Fibroblast of upper back skin (primary cell): Measurements from ENCODE around the gene PCBP3.

Experiments
- DNase-seq: peaks from one replicate; pipeline ENCODE4 v3.0.0-alpha.2; 2013

The PCBP3 gene

DNA sequence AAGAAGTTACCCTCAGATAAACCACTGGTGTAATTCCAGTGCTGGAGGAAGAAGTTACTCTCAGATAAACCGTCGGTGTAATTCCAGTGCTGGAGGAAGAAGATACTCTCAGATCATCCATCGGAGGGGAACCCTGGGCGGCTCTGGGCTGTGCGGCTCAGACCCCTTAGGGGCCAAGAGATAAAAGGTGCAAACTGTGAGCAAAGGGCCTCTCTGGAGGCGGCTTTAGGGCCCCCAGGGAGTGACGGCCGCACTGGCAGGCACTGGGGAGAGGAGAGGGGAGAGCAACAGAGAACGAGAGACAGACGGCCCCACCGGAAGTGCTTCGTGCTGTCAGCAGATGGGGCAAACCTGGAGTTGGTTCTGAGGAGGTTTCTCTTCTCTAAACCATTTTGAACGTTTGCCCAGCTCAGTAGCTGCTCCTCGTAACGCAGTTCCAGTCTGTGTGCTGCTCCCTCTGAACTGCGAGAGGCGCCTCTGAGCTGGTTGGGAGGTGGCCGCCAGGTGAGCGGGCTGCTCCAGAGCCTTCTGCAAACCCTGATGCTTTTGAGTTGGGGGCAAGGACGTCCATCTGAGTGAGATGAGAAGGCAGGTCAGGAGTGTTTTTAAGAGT lies 275.4 kb downstream of the PCBP3 start:
- DNase-seq, result no peak

DNA sequence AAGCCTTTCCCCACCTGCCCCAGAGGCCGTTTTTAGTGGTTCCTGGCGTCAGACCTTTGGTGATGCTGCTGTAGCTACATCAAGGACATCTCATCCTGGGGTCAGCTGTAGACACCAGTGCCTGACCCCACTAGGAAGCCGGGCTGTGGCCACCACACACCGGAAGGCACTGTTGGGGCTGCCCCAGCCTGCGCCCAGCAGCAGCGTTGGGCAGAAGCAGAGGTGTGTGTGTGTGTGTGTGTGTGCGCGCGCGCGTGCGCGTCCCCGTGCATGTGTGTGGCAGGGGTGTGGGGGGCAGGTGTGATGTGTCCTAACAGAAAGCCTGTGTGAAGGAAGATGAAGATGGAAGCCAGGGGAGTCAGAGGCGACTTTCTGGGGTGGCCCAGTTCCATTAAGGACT lies 276.1 kb downstream of the PCBP3 start:
- DNase-seq, result no peak

DNA sequence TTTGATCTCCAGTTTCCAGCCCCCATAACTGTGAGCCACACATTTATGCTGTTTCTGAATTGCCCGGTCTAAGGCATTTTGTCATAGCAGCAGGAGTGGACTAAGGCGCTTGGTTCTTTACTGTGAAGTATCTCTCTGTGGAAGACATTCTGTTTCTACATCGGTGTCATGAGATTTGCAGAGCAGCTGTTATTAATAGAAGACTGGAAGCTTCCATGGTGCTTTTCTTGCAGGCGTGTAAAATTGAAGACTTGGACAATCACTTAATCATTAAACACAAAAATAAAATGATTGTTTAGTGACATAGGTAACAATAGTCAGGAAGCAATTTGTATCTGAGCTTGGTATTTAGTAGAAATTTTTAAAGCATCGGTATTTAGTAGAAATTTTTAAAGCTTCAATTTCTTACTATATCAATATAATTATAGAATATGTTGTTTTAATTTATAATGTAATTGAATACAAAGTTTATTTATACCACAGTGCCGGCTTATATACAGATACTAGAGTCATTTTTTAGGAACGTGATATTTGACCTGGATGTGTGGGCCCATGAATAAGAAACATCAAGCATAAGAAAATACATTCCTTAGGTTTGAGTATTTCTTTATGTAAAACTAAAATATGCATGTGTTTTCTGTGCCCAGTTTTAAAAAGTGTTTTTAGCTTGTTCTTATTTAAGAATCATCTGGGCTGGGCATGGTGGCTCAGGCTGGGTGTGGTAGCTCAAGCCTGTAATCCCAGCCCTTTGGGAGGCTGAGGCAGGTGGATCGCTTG lies 277.5 kb downstream of the PCBP3 start:
- DNase-seq, result no peak

DNA sequence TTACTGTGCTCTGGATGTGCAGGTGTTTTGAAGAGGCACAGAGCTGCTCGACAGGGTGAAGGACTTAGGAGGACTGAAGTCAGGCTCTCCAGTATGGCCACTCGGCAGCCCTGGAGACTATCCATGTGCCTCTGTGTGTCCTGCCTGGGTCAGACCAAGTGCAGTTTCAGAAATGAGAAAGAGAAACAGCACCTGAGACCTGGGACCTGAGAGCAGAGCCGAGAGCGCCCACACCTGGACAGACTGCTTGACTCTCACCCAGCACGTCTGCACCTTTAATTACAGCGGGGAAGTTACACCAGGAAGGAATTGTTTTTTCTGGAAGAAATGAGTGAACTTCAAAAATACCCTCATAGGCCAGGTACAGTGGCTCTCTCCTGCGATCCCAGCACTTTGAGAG lies 278.4 kb downstream of the PCBP3 start:
- DNase-seq, result no peak

DNA sequence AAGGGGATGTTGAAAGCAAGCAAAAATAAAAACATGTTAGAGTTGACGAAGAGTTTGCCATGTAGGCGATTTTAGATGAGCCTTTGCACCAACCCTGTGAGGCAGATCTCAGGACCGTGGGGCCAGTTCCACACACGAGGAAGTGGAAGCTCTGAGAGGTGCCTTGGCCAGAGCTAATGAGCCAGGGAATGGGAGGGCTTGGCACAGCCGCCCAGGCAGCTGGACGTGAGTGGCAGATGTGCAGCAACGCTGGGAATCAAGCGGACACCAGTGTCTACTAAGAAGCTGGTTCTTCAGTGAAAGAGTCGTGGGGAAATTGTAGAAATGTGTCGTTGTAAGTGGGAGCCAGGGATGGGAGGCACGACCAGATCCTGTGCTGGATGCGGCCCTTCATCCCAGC lies 279.1 kb downstream of the PCBP3 start:
- no peak for DNase-seq

DNA sequence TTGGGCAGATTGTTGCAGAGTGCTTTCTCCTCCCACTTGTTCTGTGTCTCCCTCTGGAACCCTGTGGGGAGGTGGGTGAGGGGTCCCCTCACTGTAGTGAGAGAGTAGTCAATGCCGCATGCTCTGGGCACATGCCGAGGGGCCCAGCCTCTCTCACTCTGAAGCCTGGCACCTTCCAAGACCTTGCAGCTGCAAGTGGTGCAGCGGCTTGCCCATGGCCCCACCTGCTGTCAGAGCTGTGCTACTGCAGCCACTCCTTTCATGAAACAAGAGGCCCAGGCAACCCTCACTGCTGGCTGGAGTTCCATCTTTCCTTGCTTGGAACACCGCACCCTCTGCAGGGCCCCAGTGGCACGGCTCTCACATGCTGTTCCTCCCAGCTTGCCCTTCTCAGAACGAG lies 279.6 kb downstream of the PCBP3 start:
- DNase-seq, result peak; percentile 60

DNA sequence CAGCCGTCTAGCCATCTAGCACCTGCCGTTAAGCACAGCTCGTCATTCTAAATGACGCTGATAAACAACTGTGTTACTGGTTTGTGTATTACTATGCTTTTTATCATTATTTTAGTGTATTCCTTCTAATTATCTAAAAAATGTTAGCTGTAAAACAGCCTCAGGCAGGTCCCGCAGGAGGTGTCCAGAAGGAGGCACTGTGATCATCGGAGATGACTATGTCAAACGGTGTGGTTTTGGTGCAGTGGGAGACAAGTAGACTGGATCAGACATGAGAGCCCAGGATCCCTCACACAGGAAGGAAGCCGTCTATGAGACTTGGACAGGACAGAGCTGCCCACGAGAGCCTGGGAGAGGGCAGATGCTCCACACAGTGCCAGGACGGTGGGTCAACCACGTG lies 282.8 kb downstream of the PCBP3 start:
- no peak for DNase-seq

DNA sequence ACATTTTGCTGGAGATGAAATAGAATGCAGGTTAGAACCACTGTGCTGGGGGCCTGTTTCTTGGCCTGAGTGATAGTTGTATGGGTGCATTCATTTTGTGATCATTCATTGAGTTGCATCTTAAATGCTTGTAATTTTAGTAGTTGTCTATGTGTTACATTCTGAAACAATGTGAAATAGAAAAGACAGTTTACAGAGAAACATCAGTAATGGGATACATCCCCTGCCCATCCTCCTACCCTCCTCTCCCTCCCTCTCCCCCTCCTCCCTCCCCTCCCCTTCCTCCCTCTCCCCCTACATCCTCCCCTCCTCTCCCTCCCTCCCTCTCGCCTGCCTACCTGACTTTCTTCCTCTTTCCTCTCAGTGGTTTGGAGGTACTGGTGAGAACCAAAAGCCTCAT lies 283.5 kb downstream of the PCBP3 start:
- no peak for DNase-seq

DNA sequence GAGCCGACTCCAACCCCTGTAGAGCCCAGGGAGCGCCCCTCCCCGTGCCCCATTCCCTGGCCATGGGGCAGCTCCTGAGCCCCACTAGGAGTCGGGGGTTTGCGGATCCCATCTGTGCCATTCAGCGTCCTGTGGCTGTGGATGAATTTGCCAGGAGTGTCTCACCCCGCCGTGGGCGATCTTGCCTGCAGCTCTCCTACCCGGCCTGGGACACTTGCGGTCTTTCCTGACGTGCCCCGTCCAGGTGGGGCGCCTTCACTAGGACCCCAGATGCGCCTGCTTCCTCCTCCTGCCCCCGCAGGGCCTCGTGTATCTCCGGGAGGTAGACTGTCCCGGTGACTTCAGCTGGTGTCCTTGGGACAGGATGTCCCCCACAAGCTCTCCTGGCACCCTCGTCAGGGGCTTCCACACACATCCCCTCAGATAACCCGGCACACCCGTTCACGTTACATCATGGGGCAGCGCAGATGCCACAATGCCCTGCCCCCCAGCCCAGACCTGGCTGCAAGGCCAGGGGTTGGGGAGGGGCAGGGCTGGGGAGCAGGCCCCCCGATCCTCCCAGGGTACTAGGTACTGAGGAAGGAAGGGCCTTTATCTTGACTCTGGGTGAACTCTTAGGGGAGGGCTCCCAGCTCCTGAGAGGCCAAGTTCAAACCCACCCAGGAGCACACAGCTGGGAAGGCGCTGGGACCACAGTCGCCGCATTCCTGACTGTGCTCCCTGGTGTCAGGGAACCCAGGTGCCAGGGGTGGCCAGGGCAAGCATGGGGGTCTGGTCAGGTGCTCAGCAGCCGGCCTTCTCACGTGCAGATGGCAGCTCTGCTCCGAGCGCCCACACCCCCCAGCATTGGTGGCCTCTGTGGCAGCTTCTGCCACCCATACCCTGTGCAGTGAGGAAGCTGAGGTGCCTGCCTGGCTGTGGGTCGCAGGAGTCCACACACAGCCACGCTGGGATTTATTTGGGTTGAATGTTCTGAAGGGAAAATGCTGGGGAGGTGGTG lies 284.6 kb downstream of the PCBP3 start:
- no peak for DNase-seq

DNA sequence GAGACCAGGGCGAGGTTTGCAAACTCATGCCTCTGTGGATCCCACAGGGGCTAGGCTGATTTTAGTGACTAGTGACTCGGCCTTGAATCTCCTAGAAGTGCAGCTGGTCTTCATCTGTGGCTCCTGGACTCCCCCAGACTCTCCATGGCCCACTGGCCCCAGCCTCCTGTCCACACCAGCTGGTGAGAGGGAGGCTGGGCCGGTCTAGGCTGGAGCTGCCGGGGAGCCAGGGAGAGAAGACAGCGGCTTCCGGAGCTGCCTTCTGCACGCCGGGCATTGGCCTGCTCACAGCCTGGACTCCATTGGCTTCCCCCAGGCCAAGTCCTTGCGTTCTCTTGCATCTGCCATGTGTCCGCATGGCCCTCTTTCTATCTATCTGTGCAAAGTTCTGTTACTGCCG lies 285.9 kb downstream of the PCBP3 start:
- DNase-seq, result no peak

DNA sequence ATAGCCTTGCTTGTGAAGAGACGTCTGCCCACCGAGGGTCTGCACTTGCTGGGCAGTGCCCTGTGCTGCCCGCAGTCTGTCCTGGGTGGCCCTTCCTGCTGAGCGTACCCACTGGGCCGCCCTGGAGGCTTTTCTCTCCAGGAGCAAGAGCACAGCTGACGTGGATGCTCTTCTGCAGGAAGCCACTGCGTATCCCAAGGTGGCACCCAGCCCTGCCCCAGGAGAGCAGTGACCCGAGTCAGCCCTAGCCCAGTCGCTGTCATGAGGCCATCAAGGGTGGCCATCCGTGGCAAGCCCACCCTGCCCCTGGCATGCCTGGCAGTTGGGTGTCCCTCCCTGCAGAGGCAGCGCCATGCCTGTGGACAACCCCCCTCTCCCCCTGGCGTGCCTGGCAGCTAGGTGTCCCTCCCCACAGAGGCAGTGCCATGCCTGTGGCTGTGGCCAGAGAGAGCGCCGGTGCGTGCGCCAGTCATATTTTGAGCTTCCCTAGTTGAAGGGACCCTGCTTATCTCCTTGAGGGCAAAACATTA lies 286.8 kb downstream of the PCBP3 start:
- DNase-seq, result no peak

DNA sequence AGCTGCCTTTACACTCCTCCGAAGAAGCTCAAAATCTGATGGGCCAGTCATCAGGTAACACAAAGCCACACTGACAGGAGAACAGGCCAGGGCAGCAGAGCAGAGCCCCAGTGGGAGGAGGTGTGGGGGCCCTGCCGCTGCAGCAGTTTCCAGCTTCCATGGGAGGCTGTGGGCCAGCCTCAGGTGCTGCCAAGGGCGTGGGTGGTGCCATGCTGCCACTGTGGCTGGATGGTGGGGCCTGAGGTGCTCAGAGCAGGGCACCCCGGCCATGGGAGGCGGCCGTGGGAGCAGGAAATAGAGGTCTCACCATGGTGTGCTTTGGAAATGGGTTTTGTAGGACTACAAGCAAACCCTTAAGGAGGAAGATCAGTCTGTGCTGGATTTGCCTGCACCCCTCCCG lies 287.3 kb downstream of the PCBP3 start:
- DNase-seq, result no peak

DNA sequence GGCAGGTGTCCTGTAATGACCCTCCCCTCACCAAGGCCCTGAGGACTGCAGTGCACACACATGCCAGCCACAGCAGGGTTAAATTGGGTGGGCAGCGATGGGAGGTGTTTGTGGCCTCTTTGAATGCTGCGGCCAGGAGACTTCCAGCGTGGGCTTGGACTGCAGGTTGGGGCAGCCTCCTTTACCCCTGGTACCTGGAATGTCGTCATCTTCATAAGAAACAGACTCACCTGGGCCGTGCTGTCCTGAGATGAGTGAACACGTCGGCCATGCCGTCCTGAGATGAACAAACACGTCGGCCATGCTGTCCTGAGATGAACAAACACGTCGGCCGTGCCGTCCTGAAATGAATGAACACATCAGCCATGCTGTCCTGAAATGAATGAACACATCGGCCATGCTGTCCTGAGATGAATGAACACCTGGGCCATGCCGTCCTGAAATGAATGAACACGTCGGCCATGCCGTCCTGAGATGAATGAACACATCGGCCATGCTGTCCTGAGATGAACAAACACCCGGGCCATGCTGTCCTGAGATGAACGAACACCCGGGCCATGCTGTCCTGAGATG lies 288.0 kb downstream of the PCBP3 start:
- DNase-seq, result no peak

DNA sequence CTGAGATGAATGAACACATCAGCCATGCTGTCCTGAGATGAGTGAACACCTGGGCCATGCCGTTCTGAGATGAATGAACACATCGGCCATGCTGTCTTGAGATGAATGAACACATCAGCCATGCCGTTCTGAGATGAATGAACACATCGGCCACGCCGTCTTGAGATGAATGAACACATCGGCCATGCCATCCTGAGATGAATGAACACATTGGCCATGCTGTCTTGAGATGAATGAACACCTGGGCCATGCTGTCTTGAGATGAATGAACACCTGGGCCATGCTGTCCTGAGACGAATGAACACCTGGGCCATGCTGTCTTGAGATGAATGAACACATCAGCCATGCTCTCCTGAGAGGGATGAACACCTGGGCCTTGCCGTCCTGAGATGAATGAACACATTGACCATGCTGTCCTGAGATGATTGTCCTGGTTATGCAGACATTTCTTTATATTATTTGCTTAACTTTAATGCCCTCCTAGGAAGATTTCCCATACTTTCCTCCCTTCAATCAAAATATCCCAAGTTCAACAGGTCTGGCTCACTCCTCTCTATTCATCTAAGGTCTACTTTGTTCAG lies 289.5 kb downstream of the PCBP3 start:
- no peak for DNase-seq

DNA sequence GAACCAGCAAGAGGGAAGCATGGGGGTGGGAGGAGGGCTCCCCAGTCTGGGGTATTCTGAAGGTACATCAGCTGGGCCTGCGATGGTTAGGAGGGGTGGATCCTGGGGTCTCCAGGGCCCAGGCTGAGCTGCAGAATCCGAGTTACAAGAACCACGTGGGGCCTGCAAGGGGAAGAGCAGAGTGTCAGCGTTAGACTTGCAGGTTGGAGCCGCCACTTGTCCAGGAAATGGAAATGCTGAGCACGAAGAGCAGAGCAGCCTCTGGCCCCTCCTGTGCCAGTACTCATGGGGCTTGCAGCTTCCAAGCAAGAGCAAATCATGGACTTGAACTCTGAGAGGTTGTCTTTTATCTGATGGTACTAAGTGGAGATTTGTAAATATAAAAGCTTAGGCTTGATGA lies 290.6 kb downstream of the PCBP3 start:
- DNase-seq, result no peak

DNA sequence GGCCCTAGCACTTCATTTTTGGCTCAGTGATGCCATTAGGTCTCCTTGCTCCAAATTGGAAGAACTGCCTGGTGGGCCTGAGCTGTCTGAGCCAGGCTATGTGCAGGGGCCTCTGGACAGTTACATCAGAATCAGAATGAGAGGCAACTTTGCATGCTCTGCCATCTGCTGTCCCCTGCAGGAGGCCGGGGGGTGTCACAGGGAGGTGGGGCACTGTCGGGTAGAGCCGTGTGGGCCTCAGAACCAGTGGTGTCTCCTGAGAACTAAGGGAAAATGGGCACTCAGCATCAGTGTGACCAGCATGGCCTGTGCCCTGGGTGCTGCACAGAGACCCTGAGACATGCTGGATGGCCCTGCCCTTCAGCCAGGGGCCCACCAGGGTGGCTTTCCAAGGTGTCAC lies 291.0 kb downstream of the PCBP3 start:
- no peak for DNase-seq

DNA sequence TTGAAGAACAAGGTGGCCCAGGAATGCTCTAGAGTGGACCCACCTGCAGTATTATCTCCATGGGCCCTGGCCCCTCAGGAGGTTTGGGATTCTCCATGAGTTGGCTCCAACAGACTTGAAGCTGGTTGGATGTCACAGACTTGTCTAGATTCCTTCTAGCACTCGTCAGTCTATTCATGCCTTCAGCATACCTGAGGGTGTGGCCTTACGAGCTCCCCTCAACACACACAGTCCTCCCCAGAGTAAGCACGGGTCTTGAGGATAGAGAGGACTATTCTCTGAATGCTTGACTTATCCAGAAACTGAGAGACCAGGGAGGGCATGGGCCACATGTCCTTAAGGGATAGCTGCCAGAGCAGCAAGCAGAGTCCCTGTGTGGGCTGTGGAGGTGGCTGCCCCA lies 292.1 kb downstream of the PCBP3 start:
- peak; percentile 17 for DNase-seq

DNA sequence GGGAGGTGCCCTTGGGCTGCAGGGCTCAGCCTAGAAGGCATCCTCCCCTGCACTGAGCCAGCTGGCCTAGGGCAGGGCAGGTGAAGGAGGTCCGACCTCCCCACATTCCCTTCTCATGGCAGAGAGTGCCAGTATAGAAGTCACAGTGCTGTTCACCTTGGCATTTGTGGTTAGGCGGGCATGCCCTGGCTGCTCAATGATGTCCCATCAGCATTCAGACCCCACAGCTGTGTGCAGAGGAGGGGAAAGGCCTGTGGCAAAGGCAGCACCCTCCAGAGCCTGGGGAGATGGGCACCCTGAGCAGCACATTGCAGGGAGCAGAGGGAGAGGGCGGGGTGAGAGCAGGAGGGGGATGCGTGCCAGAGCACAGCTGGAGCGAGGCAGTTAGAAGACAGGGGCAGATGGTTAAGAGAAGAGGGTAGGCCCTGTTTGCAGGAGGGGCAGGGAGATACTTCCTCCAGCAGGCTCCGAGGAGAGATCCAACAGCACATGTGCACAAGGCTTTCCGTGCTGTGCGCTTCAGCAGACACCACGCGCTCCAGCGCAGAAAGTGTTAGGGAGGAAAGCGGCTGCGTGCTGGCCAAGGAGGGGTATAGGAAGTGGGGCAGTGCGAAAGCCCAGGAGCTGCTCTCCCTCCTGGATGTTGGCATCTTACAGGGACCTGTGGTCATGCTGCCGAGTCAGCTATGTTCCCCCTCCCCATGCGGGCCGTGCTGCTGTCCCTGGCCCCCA lies 294.4 kb downstream of the PCBP3 start:
- no peak for DNase-seq

DNA sequence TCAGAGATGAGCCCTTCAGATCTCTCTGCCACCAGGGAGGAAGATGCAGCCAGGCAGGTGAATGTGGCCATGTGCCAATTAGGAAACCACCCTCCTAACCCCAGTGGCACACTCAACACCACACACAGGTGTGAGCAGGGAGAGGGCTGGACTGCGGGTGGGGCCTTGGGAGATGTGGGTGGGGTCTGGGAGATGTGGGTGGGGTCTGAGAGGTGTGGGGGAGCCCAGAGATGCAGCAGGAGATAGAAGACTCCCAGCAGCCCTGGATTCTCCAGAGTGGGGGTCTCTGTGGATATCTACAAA lies 294.9 kb downstream of the PCBP3 start:
- no peak for DNase-seq

DNA sequence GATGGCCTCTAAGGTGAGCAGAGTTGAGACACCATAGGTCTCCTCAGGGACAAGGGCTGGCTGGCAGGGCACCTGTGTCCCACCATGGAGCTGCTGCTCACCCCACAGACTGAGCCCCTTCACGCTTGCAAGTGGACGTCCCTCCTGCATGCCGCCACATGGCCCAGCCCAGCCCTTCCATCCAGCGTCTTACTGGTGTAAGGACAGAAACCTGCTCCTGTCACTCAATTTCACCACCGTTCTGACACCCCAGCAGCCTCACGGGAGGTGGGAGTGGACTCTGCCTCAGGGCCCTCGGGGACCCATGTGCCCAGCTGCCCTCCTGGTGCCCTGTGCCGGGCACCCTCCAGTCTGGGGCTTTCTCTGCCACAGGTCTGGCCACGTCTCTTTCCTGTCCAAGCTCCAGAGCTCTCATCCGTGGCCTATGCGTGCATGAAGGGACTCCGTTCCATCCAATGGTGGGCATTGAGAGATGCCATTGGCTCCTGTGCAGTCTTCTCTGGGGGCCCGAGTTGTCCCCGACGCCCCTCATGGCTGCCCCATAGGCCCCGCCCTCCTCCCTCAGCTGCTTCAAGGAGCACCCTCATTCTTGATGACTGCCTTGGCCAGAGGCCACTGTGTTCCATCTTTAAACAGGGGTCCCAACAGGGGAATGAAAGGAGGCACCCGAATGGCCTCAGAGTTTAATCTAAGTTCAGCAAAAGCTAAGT lies 295.4 kb downstream of the PCBP3 start:
- DNase-seq, result no peak

DNA sequence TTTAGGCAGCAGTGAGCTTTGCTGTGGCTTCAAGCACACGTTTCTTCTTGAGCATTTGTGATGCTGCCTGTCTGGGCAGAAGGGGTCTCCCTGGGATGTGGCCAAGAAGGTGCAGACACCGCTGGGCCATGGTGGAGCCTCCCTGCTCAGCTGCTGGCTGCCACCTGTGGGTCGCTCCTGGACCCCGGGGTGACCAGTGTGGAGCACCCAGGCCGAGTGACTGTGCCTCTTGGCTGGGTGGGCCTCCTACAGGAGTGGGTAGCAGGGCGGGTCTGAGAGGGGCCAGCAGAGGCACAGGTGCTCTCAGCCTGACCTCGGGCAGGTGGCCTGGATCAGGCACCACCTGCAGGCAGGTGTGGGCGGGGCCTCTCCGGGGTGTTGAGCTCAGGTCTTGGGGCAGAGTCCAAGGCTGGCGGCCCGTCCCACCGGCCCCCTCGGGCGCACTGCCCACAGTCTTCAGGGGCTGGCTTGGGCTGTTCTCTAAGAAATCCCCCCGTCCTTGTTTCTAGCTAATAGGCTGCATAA lies 296.1 kb downstream of the PCBP3 start:
- no peak for DNase-seq
